ENCODE results near the gene PNPLA6.

PNPLA6 gene

GRCh38 chr19:7515645-7516151, 19.8 kb upstream of the PNPLA6 start, which contains the start of gene ZNF358:
TSS of gene ZNF358 (plus strand) at chr19:7516103. CDS start at chr19:7519243, 3,140 bp downstream.
- DNase-seq: no peak

GRCh38 chr19:7516333-7516732, 19.2 kb upstream of the PNPLA6 start:
- no peak for DNase-seq

- no peak for DNase-seq
These were observed 18.6 kb upstream of the PNPLA6 start for GRCh38 chr19:7516878-7517277.

- no peak for DNase-seq
These were observed 16.0 kb upstream of the PNPLA6 start for GRCh38 chr19:7519361-7520130.

GRCh38 chr19:7520131-7521051, 15.1 kb upstream of the PNPLA6 start:
- no peak for DNase-seq

- DNase-seq: no peak
These were observed 13.9 kb upstream of the PNPLA6 start for GRCh38 chr19:7521551-7522071.

GRCh38 chr19:7522072-7522922, 13.2 kb upstream of the PNPLA6 start, which contains the start of gene MCOLN1:
TSS of gene MCOLN1 (plus strand) at chr19:7522624. CDS start at chr19:7522751, 127 bp downstream.
- peak; percentile 100 for DNase-seq

GRCh38 chr19:7522923-7523667, 12.4 kb upstream of the PNPLA6 start:
- DNase-seq: no peak

GRCh38 chr19:7524523-7524922, 11.0 kb upstream of the PNPLA6 start:
- DNase-seq: no peak

GRCh38 chr19:7524992-7525739, 10.4 kb upstream of the PNPLA6 start:
- no peak for DNase-seq

GRCh38 chr19:7526059-7526929, 9.2 kb upstream of the PNPLA6 start:
- no peak for DNase-seq

- no peak for DNase-seq
These were observed 7.9 kb upstream of the PNPLA6 start for GRCh38 chr19:7527516-7528191.

- no peak for DNase-seq
These were observed 7.4 kb upstream of the PNPLA6 start for GRCh38 chr19:7528192-7528519.

- no peak for DNase-seq
These were observed 6.8 kb upstream of the PNPLA6 start for GRCh38 chr19:7528522-7529245.

- no peak for DNase-seq
These were observed 6.3 kb upstream of the PNPLA6 start for GRCh38 chr19:7529246-7529600.

GRCh38 chr19:7529610-7530490, 5.7 kb upstream of the PNPLA6 start:
- DNase-seq: no peak

- no peak for DNase-seq
These were observed 2.1 kb upstream of the PNPLA6 start for GRCh38 chr19:7533281-7533885.

All from activated CD4-positive, alpha-beta T cell treated with anti-CD3 and anti-CD28 coated beads, Interleukin-2, amount 50 U/mL, for 1 hour (primary cell).